Peyer's patch (tissue), 4 donors: ENCODE data around the gene DMRT1.

Source experiments
- POLR2A ChIP-seq, 2 donors: fragments of 450-650 bp; IDR thresholded peaks; one replicate each; pipeline ENCODE4 v1.5.1; 2017; ENCODE audit warnings: antibody characterized with exemption in 2 of 2, mild to moderate bottlenecking in 2 of 2, moderate library complexity in 2 of 2
- TF ChIP-seq, protein P1 (sequence below), 6 experiments: fragments of 450-650 bp in 4 of 6; fragments of 200-600 bp in 2 of 6; sonication (generic) in 1 of 6; IDR thresholded peaks; one replicate each; pipeline ENCODE4 v1.5.1; 2017 to 2019; ENCODE audit warnings: antibody characterized with exemption in 6 of 6, mild to moderate bottlenecking in 3 of 6, moderate library complexity in 1 of 6

DNA sequence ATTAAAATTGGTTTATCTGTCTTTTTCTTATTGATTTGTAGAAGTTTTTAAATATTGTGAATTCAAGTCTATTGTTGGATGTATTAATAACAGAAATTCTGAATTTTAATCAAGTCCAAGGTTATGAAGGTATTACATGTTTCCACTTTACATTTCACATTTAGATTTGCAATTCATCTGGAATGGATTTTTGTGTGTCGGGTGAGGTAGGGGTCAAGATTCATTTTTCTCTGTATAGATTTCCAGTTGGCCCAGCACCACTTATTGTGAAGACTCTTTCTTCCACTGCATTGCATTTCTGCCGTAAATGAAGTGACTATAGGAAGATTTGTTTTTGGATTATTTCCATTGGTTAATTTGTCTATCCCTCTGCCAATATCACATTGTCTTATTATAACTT lies 173.1 kb downstream of the DMRT1 start:
- TF ChIP-seq, protein P1, sequence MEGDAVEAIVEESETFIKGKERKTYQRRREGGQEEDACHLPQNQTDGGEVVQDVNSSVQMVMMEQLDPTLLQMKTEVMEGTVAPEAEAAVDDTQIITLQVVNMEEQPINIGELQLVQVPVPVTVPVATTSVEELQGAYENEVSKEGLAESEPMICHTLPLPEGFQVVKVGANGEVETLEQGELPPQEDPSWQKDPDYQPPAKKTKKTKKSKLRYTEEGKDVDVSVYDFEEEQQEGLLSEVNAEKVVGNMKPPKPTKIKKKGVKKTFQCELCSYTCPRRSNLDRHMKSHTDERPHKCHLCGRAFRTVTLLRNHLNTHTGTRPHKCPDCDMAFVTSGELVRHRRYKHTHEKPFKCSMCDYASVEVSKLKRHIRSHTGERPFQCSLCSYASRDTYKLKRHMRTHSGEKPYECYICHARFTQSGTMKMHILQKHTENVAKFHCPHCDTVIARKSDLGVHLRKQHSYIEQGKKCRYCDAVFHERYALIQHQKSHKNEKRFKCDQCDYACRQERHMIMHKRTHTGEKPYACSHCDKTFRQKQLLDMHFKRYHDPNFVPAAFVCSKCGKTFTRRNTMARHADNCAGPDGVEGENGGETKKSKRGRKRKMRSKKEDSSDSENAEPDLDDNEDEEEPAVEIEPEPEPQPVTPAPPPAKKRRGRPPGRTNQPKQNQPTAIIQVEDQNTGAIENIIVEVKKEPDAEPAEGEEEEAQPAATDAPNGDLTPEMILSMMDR (IDR thresholded peaks at IDR 0.05): no peak
- TF ChIP-seq POLR2A (IDR thresholded peaks at IDR 0.05): no peak
